NT2/D1 (cell line): ENCODE results near the gene ST6GALNAC3.
"Not testable (repeated sequence)": the region's sequence is repeated elsewhere in the genome, so short reads cannot be mapped to it uniquely, and the experiment has no call there.

Source experiments
- DNase-seq: peaks from one replicate; pipeline ENCODE4 v3.0.0-alpha.2; 2011; ENCODE audit warnings: low read depth, low spot score
- H3K27me3 ChIP-seq: 2 replicates; pipeline ENCODE4 v1.6.0; 2011; ENCODE audit warnings: mild to moderate bottlenecking; ENCODE audit not compliant: insufficient read length, insufficient read depth
- H3K36me3 ChIP-seq: 2 replicates; pipeline ENCODE4 v1.6.1; 2011; ENCODE audit warnings: mild to moderate bottlenecking, low read length, mixed read lengths; ENCODE audit not compliant: insufficient read depth, insufficient read length
- H3K4me1 ChIP-seq: 2 replicates; pipeline ENCODE4 v1.5.1; 2011; ENCODE audit not compliant: insufficient read depth, insufficient read length
- H3K4me3 ChIP-seq: 2 replicates; pipeline ENCODE4 v1.5.1; 2011; ENCODE audit warnings: low read depth; ENCODE audit not compliant: insufficient read length
- H3K9ac ChIP-seq: 2 replicates; pipeline ENCODE4 v1.6.0; 2011; ENCODE audit warnings: low read depth; ENCODE audit not compliant: insufficient read length
- H3K9me3 ChIP-seq: 2 replicates; pipeline ENCODE4 v1.5.1; 2011; ENCODE audit warnings: mild to moderate bottlenecking, low read length; ENCODE audit not compliant: insufficient read depth
- SUZ12 ChIP-seq: IDR thresholded peaks from 2 replicates; pipeline ENCODE4 v1.6.1; 2011; ENCODE audit not compliant: insufficient read length, insufficient read depth; ENCODE audit errors: extremely low read depth
- YY1 ChIP-seq: IDR thresholded peaks from 2 replicates; pipeline ENCODE4 v1.6.1; 2011; ENCODE audit not compliant: insufficient read length, insufficient read depth
- ZNF274 ChIP-seq: IDR thresholded peaks from 2 replicates; pipeline ENCODE4 v1.6.1; 2011; ENCODE audit warnings: mild to moderate bottlenecking, low read depth, low read length

Gene ST6GALNAC3

GRCh38 chr1:76084685-76085084 lies 10.1 kb downstream of the ST6GALNAC3 start:
- TF ChIP-seq YY1: no peak
- TF ChIP-seq ZNF274: no peak
- no peak for TF ChIP-seq SUZ12
- Histone ChIP-seq H3K9me3 (no peaks in the 10 kb centered on the region), H3K4me3 (no peak overlapping the region), H3K36me3 (no peaks in the 10 kb centered on the region), H3K27me3 (no peaks in the 10 kb centered on the region), H3K4me1 (no peaks in the 10 kb centered on the region), H3K9ac (no peak overlapping the region)
- DNase-seq: no peak

- no peak for DNase-seq
- Histone ChIP-seq H3K27me3 (no peaks in the 10 kb centered on the region), H3K4me3 (no peak overlapping the region), H3K9ac (no peak overlapping the region), H3K9me3 (no peaks in the 10 kb centered on the region), H3K36me3 (no peaks in the 10 kb centered on the region), H3K4me1 (no peaks in the 10 kb centered on the region)
- TF ChIP-seq ZNF274 (no peak), SUZ12 (no peak), YY1 (no peak)
Observed at GRCh38 chr1:76086109-76086508, 11.6 kb downstream of the ST6GALNAC3 start.

GRCh38 chr1:76086597-76086996 lies 12.1 kb downstream of the ST6GALNAC3 start:
- Histone ChIP-seq H3K36me3 (no peaks in the 10 kb centered on the region), H3K27me3 (no peaks in the 10 kb centered on the region), H3K9ac (no peak overlapping the region), H3K4me1 (no peaks in the 10 kb centered on the region), H3K9me3 (no peaks in the 10 kb centered on the region), H3K4me3 (no peak overlapping the region)
- no peak for DNase-seq
- TF ChIP-seq ZNF274 (no peak), SUZ12 (no peak), YY1 (no peak)

- Histone ChIP-seq H3K9me3 (no peaks in the 10 kb centered on the region), H3K4me3 (no peak overlapping the region), H3K27me3 (no peaks in the 10 kb centered on the region), H3K36me3 (no peaks in the 10 kb centered on the region), H3K4me1 (no peaks in the 10 kb centered on the region), H3K9ac (no peak overlapping the region)
- no peak for DNase-seq
- no peak for TF ChIP-seq ZNF274
- TF ChIP-seq YY1: no peak
- no peak for TF ChIP-seq SUZ12
Observed at GRCh38 chr1:76090283-76091203, 16.0 kb downstream of the ST6GALNAC3 start.

- no peaks in the 10 kb centered on the region for H3K36me3 ChIP-seq
- no peaks in the 10 kb centered on the region for H3K27me3 ChIP-seq
- H3K9me3 ChIP-seq: no peaks in the 10 kb centered on the region
- TF ChIP-seq SUZ12 (no peak), YY1 (no peak), ZNF274 (no peak)
- no peak overlapping the region for H3K9ac ChIP-seq
- H3K4me3 ChIP-seq: no peak overlapping the region
- no peak for DNase-seq
- no peaks in the 10 kb centered on the region for H3K4me1 ChIP-seq
Observed at GRCh38 chr1:76092812-76093211, 18.3 kb downstream of the ST6GALNAC3 start.

- DNase-seq: no peak
- H3K4me1 ChIP-seq: no peaks in the 10 kb centered on the region
- no peaks in the 10 kb centered on the region for H3K9me3 ChIP-seq
- H3K4me3 ChIP-seq: no peak overlapping the region
- H3K9ac ChIP-seq: no peak overlapping the region
- no peaks in the 10 kb centered on the region for H3K27me3 ChIP-seq
- TF ChIP-seq YY1: no peak
- TF ChIP-seq SUZ12: no peak
- no peak for TF ChIP-seq ZNF274
- no peaks in the 10 kb centered on the region for H3K36me3 ChIP-seq
Observed at GRCh38 chr1:76093522-76094312, 19.2 kb downstream of the ST6GALNAC3 start.

- no peak overlapping the region for H3K4me3 ChIP-seq
- H3K36me3 ChIP-seq: no peaks in the 10 kb centered on the region
- H3K27me3 ChIP-seq: no peaks in the 10 kb centered on the region
- DNase-seq: no peak
- H3K9ac ChIP-seq: no peak overlapping the region
- no peaks in the 10 kb centered on the region for H3K4me1 ChIP-seq
- no peak for TF ChIP-seq YY1
- no peaks in the 10 kb centered on the region for H3K9me3 ChIP-seq
Observed at GRCh38 chr1:76095802-76096201, 21.3 kb downstream of the ST6GALNAC3 start.

- H3K4me3 ChIP-seq, H3K27me3 ChIP-seq, H3K9me3 ChIP-seq, H3K9ac ChIP-seq, H3K36me3 ChIP-seq, H3K4me1 ChIP-seq, DNase-seq: not testable (repeated sequence)
Observed at GRCh38 chr1:76097064-76097463, 22.5 kb downstream of the ST6GALNAC3 start.
